NK-92 (cell line): ENCODE measurements around the gene MAML3.

Experiments
- DNase-seq: peaks from one replicate; lab custom pipeline; 2025; ENCODE audit not compliant: unreplicated experiment; lab: John Stamatoyannopoulos, UW

MAML3 gene

DNA sequence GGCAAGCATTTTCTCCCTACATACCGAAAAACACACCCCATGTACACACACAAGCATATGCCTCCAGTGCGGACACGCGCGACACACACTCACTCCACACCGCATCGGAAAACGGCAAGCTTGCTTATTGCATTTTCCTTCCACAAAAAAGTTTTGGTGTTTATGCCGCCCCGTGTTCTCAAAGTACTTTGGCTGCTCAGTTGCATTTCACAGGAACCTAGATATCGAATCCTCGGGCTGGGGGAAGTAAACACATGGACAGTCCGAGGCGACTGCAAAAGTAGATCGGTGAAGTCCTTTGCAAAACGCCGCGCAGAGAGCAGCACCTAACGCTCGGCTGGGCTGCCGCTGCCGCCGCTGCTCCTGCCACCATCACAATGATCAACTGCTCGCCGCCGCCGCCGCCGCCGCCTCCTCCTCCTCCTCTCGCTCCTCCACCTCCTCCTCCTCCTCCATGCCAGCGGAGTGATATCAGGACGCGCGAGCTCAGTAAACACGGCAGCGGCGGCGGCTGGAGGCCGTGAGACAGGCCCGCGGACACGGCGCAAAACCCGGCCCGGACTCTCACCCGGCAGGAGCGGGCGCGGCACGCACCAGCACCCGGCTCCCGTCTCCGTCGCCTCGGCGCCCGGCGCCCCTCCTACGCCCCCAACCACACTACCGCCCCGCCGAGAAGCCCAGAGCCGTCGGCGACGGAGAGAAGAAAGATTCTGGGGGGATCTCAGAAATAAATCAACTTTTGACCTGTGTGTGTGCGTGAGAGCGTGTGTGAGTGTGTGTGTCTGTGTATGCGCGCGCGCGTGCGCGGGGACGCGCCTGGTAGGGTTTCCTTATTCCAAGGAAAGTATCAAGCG, at the start of gene MAML3:
TSS of gene MAML3 (minus strand) at position 467 of the 854 bp plus-strand sequence. CDS start 857 bp downstream, outside the sequence.
- peak; percentile 15 for DNase-seq

DNA sequence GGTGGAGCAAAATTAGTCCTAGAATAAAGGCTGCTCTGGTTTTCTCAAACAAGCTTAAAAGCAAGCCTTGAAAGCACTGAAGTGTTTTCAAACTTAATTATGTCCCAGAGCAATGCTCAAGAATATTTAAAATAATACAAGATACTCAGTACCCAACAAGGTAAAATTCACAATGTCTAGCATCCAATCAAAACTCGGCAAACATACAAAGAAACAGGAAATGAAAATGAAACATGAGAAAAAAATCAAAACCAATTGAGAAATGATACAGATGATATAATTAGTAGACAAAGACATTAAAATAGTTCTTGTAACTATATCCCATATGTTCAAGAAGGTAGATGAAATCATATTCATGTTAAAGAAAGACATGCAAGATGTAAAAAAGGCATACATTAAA, 45.0 kb upstream of the MAML3 start:
- no peak for DNase-seq

DNA sequence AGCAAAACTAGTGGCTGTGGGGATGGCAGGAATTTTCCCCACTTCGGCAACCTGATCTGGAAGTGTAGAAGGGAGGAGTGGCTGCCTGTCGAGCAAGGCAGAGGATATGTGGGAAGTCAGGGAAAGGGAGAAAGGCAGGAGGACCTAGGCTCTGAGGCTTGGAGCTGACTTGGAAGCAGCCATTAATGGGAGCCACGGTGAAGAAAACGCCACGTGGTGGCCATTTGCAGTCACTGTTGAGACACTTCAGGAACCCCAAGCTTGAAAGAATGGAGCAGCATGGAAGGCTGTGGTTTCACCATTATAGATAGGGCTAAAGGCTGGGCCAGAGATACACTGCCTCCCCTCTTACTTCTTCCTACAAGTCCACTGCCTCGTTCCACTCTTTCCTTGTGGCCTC, 41.8 kb upstream of the MAML3 start:
- no peak for DNase-seq

DNA sequence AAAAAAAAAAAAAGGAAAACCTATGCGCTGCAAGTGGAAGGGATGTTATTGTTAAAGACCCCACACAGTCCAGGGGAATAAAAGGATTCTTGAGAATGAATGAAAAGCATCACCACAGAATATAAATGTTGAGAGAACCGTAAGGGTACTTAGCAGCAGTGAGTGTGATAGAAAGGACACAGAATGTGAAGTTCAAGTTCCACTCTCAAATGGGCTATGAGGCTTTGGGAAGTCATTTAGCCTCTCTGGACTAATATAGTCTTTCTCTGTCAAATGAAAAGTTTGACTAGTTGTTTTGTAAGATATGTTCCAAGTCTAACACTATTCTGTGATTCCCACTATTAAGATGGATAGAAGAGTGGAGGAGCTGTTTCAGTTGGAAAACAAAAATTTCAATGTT, 35.8 kb upstream of the MAML3 start:
- no peak for DNase-seq

DNA sequence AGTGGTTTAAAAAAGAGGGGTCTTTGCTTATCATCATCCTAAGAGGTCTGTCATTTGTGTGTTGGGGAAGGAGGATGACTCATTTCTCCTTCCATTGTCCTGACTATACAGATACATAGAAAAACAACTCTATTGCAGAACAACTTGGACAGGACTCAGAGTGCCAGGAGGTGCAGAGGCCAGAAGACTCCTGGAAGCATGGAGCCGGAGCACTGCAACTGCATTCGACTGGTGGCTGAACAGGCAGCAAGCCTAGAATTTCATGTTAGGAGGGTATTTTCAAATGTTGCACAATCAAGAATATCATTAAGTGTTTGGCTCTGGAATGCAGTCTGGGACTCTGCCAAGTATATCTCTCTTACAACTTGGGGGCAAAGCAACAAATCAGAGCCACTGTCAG, 35.0 kb upstream of the MAML3 start:
- DNase-seq: no peak

DNA sequence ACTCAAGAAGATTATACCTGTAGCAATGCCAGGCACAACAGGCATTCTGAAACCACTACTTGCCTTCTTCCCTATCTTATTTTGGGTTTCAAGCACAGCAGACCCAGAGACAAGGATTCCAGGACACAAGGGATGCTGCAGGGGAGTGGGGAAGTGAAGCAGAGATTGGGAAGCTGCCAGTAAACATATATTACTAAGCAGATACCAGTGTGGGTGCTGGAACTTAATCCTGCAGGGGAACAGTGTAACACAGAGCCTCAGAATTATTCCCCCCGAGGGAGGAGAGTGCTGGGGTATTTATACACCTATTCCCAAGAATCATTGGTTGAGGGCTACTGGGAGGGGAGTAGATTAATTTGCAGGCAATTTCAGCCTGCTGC, 33.3 kb upstream of the MAML3 start:
- DNase-seq: no peak

DNA sequence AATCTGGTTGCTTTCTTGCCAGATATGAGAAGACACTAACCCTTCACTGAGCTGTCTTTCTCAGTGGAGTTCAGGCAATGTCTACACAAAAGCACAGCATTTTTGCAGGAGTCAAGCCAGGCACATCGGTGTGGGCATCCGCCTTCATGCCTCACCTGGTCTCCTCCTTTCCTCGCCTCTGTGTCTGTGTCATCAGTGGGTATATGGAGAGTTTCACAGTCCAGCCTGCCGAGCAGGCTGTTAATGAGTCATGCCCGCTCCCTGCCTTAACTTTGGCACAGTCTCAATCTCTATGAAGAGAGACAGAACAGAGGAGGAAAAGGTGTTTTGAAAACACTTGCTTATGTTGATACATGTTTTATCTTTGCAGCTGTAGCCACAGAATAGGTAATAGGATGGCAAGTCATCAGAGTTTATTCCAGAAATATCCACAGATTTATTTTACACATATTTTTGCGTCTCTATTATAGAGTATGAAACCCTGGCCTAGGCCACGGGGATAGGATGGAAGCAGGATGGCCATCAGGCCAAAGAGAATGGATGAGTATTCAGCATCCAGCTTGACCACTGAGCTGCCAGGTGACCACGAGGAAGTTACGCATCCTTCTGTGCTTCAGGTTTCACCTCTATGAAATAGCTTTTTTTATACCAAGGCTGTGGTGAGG, 32.8 kb upstream of the MAML3 start:
- no peak for DNase-seq

DNA sequence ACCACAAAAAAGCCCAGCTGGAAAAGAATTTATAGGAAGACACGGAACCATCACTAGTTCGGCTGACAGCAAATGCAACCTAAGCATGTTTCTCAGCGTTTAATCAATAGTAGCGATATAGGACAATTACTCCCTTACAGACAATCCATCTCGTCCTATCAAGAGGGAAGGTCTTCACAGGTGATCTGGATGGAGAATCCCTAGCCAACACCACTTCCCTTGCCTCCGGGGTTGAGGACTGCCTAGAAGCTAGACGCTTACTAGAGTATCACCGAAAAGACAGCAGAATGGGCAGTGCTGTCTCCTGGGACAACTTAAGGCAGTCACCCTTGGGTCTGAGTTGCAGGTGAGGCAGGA, 32.1 kb upstream of the MAML3 start:
- DNase-seq: no peak

DNA sequence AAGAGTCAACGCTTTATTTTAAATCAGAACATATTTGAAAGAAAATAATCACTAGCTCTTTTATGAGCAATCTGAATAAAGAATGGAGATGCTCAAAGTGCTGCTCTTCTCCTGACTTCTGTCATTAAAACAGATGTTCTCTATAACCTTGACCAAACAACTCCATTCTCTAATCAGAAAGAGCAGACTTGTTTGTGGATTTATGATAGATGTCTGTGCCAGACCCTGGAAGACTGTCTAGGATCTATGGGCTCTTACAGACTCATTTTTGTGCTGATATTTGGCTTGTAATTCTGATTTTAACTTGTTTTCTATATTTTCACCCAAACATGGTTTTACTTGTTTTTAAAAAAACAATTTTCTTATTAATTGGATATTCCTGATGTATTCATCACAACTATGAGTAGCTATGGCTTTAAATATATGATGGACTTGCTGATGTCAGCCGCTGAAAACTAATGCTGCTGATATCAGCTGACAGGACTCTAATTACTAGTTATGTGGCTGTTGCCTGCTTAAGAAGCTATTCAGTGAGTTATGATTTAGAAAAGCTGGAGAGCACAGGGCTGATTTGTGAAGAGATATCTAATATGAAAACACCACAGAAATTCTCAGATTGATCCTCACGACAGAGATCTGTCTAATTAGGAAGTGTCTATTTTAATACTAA, 31.6 kb upstream of the MAML3 start:
- DNase-seq: no peak

DNA sequence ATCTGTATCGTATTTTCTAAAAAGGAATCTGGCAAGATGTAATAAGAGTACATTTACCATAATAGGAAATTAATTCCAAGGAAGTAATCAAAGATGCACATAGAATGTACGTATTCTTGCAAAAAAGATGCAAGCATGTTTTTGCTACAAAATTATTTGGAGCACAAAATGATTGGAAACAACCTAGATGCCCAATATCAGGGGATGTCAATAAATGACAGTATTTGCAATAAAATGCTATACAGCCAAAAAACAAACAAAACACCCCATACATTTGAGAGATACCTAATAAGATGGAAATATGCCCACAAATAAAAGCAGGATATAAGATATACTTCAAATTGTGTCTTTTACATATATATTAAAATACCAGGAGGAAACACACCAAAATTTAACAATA, 29.3 kb upstream of the MAML3 start:
- DNase-seq: no peak

DNA sequence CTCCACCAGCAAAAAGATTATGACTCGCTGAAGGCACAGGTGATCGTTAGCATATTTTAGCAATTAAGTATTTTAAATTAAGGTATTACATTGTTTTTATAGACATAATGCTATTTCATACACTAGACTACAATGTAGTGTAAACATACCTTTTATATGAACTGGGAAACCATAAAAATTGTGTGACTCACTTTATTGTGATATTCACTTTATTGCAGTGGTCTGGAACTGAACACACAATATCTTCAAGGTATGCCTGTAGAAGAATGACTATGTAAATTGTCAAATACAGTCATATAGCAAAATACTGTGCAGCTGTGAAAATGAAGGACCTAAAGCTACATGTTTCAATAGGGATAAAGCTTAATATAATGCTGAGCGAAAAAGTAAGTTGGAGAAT, 26.6 kb upstream of the MAML3 start:
- no peak for DNase-seq

DNA sequence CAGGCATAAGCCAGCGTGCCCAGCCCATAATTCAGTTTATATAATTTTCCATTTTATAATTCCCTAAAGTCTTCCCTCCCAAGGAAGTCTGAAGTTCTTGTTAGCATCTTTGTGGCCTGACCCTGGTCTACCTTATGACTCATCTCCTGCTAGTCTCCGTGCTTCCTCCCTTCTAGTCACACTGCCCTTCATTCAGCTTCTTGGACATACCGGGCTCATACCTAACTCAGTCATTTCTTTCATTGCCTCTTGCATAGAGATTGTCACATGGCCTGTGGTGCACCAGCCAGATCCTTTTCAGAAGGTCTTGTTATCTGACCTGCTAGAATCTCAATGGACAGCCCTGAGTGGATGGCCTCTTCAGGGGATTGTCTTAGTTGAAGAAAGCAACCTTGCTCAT, 22.8 kb upstream of the MAML3 start:
- DNase-seq: no peak

DNA sequence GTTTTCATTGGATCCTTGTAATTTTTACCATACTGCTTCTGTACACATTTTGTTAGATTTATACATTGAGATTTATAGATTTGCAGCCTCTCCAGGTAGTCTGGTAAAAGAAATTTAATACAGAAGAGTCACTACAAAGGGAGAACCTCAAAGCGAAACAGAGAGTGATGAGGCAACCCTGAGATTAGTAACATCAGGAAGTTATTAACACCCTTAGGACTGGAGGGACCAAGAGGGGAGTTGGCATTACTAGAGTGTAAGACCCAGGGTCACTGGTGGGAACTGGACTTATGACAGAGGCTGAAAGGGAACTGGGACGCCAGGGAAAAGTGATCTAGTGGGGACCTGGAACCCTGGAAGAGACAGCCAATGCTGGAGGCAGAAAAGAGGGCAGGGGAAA, 20.6 kb upstream of the MAML3 start:
- DNase-seq: no peak

DNA sequence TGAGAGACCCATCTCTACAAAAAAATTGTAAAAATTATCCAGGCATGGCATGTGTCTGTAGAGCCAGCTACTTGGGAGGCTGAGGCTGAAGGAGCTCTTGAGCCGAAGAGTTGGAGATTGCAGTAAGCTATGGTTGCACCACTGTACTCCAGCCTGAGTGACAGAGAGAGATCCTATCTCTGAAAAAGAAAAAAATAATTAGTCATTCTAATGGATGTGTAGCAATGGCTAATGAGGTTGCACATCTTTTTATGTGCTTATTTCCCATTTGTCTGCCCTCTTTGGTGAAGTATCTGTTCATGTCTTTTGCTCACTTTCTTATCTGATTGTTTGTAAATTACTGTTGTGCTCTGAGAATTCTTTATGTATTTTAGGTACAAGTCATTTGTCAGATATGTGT, 19.0 kb upstream of the MAML3 start:
- no peak for DNase-seq

DNA sequence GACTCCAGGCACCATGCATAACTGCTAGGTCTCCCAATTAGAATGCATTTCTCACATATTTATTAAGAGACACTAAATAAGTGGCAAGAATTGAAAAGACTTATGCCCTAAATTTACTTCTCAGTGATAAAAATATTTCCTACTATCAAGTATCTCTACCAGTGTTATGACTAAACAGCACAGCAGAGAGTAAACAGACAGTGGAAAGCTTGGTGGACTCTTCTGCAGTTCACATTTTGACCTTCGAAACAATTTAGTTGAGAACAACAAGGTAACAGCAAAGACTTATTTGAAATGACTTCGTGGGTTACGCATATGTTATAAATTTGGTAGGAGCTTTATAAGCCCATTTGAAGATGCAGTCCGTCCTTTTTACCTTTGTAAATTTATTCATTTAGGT, 16.3 kb upstream of the MAML3 start:
- DNase-seq: no peak

DNA sequence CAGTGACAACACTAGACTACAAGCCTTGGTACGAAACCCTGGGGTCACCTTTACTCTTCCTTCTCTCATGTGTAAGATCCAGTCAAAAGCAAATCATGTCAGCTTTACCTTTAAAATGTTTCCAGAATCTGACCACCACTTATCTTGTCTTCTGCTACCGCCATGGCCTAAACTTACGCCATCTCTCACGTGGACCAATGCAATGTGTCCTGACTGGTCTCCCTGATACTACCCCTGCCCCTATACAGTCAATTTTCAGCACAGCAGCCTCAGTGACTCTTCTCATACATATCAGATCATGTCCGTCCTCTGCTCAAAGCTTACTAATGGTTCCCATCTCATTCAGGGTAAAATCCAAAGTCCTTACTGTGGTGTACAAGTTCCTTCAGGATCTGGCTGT, 15.0 kb upstream of the MAML3 start:
- no peak for DNase-seq

DNA sequence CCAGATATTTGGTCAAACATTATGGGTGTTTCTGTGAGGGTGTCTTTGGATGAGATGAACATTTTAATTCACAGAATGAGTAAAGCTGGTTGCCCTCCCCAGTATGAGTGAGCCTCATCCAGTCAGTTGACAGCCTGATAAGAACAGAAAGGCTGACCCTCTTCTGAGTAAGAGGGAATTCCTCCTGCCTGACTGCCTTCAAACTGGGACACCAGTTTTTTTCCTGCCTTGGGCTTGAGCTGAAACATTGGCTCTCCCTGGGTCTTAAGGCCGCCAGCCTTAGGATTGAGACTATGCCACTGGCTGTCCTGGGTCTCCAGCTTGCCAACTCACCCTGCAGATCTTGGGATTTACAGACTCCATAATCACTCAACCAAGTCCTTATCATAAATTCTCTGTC, 14.5 kb upstream of the MAML3 start:
- DNase-seq: no peak

DNA sequence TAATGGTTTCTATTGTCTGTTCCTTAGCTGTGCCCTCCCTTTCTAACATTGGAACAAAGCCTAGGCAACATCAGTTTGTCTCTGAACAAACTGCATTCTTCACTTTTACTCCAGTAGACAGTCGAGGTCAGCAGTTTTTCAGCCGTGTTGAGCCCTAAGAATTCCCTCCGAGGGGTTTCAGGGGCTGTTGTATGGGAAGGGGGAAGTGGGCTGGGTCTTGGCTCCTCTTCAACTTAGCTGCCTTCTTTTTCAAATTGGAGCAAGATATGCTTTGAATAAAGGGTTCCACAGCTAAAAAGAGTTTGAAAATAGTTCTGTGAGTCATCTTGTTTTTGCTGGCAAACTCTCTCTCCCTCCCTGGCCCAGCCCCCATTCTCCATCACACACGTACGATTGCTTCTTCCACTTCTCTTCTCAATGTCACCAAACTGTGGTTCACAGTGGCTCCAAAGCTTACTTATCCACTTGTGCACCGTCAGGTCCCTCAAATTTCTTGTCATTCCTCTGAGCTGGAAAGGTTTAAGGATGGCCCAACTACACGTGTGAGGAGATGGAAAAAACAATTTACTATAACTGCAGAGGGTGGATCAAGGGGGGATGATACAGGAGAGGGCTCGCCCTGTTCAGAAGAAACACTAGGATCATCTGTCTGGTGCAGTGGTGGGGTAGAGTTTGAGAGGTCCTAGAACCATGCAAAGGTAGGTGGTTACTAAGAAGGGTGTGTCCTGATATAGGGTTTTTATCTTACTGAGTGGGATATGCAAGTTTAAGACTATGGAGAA, 9.2 kb upstream of the MAML3 start:
- no peak for DNase-seq

DNA sequence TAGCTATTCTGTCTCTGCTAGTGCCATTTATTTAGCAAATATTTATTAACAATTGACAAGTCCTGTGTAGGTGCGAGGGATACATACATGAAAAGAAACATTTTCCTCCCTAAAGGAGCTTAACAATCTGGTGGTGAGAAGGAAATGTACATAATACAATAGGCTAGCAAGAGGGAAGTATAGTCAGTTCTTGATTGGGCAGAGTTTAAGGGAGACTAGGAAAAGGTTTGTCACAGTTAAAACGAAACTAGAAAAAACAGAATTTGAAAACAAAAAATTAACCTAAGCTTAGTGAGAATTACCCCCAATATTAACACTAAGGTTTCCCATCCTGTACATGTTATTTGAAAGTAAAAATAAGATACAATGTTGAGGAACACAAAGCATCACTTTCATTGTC, 8.6 kb upstream of the MAML3 start:
- no peak for DNase-seq

DNA sequence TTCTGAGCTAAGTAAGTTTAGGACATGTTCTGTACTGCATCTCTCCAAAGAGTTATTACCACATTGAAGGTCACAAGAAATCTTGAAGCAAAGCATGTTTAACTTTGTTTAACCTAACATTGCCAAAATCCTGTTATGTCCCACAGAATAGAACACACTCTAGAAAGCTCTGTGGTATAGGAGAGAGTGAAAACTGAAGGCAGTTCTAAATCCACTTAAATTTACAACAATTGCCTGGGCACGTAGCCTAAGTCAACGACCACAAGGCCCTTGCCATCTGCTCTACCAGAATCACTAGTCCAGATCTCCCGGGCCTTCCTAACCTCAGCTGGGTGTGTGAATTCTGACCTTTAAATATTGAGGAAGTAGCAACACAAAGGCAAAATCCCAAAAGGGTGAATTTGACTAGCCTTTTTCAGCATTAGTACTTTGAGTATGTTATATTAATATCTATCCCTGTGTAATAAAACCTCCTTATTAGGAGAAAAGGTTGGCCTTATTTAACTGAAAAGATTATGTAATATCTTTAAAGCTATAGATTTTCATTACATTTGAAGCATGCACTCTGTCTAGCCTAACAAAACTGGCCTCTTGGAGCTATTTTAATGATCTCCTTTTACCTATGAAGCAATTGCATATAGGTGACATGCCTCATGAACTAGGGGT, 4.5 kb upstream of the MAML3 start:
- DNase-seq: no peak

DNA sequence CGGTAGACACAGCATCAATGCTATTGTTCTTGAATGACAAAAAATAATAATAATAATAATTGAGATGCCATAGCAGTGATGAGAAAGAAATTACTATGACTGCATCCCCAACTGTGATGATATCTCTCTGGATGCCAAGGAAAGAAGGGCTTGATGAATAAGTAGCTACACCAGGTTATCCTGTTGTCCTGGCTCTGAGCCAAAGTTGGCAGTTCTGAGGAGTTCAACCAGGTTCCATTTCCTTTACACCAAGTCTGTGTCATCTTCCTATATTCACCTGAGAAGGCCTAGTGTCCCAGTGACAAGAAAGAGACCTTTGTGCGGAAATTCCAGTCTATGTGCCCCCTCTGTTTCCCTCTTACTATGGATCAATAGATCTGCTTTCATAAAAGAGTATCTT, 3.4 kb upstream of the MAML3 start:
- DNase-seq: no peak
